Common myeloid progenitor, CD34-positive (primary cell): ENCODE measurements around the gene MAMDC2.
A peak's percentile ranks its signal among the peaks of the same experiment; 100 is the strongest.

Source experiments
- CTCF ChIA-PET: fragments of 350-600 bp; sonication (Branson Sonifier 250); formaldehyde crosslinking; loops from one replicate; lab custom pipeline; 2021; ENCODE audit warnings: antibody characterized with exemption; lab: Charles Lee
- POLR2A ChIA-PET: fragments of 350-600 bp; sonication (Branson Sonifier 250); formaldehyde crosslinking; loops from one replicate; lab custom pipeline; 2021; ENCODE audit warnings: antibody characterized with exemption; lab: Charles Lee
- DNase-seq, 3 donors: peaks; one replicate each; pipeline versions ENCODE4 v3.0.0 to v3.0.0-alpha.2; 2013
- H3K27ac ChIP-seq, 2 experiments: 1 replicate in 1 of 2; 2 replicates in 1 of 2; pipeline ENCODE4 v1.7.0; 2013; ENCODE audit warnings: inconsistent platforms in 2 of 2, low read length in 2 of 2, mild to moderate bottlenecking in 2 of 2, low read depth in 1 of 2, moderate library complexity in 1 of 2; ENCODE audit not compliant: severe bottlenecking in 2 of 2, insufficient read depth in 1 of 2, poor library complexity in 1 of 2
- H3K27me3 ChIP-seq, 5 experiments: replicated peaks in 2 of 5; 1 replicate in 3 of 5; 2 replicates in 2 of 5; pipeline versions ENCODE4 v1.6.1 to v1.7.0; 2013; ENCODE audit warnings: low read length in 4 of 5, mild to moderate bottlenecking in 2 of 5, moderate library complexity in 2 of 5, inconsistent platforms in 1 of 5; ENCODE audit not compliant: insufficient read depth in 5 of 5, control insufficient read depth in 4 of 5
- H3K36me3 ChIP-seq, 4 experiments: 1 replicate in 2 of 4; 2 replicates in 2 of 4; pipeline versions ENCODE4 v1.6.1 to v1.7.0; 2013; ENCODE audit warnings: low read length in 3 of 4, control low read depth in 1 of 4, mild to moderate bottlenecking in 1 of 4; ENCODE audit not compliant: control insufficient read depth in 4 of 4, insufficient read depth in 4 of 4
- H3K4me1 ChIP-seq, 4 experiments: 1 replicate in 3 of 4; 2 replicates in 1 of 4; pipeline versions ENCODE4 v1.6.1 to v1.7.1; 2013; ENCODE audit warnings: low read length in 3 of 4, mild to moderate bottlenecking in 3 of 4, control low read depth in 1 of 4, inconsistent platforms in 1 of 4, moderate library complexity in 1 of 4; ENCODE audit not compliant: control insufficient read depth in 4 of 4, insufficient read depth in 4 of 4; ENCODE audit errors: control extremely low read depth in 1 of 4
- H3K4me3 ChIP-seq, 7 experiments: 1 replicate in 4 of 7; 2 replicates in 3 of 7; pipeline versions ENCODE4 v1.5.1 to v1.7.0; 2013; ENCODE audit warnings: mild to moderate bottlenecking in 7 of 7, low read length in 6 of 7, moderate library complexity in 6 of 7, inconsistent platforms in 2 of 7, low read depth in 2 of 7, control low read depth in 1 of 7; ENCODE audit not compliant: insufficient read depth in 4 of 7, control insufficient read depth in 1 of 7; ENCODE audit errors: extremely low read depth in 1 of 7
- H3K9me3 ChIP-seq, 5 experiments: 1 replicate in 4 of 5; 2 replicates in 1 of 5; pipeline versions ENCODE4 v1.6.1 to v1.7.1; 2013; ENCODE audit warnings: low read length in 4 of 5, mild to moderate bottlenecking in 2 of 5, inconsistent platforms in 1 of 5, low read depth in 1 of 5, moderate library complexity in 1 of 5; ENCODE audit not compliant: control insufficient read depth in 4 of 5, insufficient read depth in 2 of 5; ENCODE audit errors: control extremely low read depth in 1 of 5
- WGBS: methylation state at CpG from one replicate; pipeline ENCODE4 v1.1.5; 2013; ENCODE audit not compliant: insufficient coverage; 5-methylcytosine and 5-hydroxymethylcytosine counted together

The MAMDC2 gene

GRCh38 chr9:70258692-70259511, 215.3 kb downstream of the MAMDC2 start, which contains the start of gene SMC5:
TSS of gene SMC5 (plus strand) at chr9:70258978. CDS start at chr9:70259079, 101 bp downstream.
- peaks cover 4 to 30% (median 9%) of the 10 kb centered on the region in 4 experiments for H3K36me3 ChIP-seq
- peak; percentile 89 to 95 (median 92) for DNase-seq
- H3K4me3 ChIP-seq, result peak within 1 kb of the TSS; percentile 82 to 96 (median 91)
- peak within 1 kb of the TSS; percentile 86 to 95 for H3K27ac ChIP-seq
- H3K27me3 ChIP-seq, result no peaks in the 10 kb centered on the region
- WGBS, result under 1% methylated on average over 69 of the region's 75 CpGs
- H3K4me1 ChIP-seq, result peaks cover 6 to 52% (median 31%) of the 10 kb centered on the region in 4 experiments
- no peaks in the 10 kb centered on the region for H3K9me3 ChIP-seq
- ChIA-PET CTCF (no interaction called here), POLR2A (no interaction called here)

- no peak for DNase-seq
- CTCF ChIA-PET, result no interaction called here
- Histone ChIP-seq H3K9me3 (no peaks in the 10 kb centered on the region), H3K4me3 (peak overlapping the region; percentile 82 to 96 (median 91)), H3K27ac (peak overlapping the region; percentile 86 to 95), H3K4me1 (peaks cover 6 to 52% (median 31%) of the 10 kb centered on the region in 4 experiments), H3K27me3 (no peaks in the 10 kb centered on the region), H3K36me3 (peaks cover 9 to 35% (median 13%) of the 10 kb centered on the region in 4 experiments)
- WGBS, result 0% methylated on average over 4 of the region's 10 CpGs
- POLR2A ChIA-PET, result no interaction called here
Observed at GRCh38 chr9:70259512-70259802, 215.8 kb downstream of the MAMDC2 start.

GRCh38 chr9:70260007-70260443, 216.4 kb downstream of the MAMDC2 start:
- ChIA-PET CTCF (interaction anchor here (1.1 kb wide), 1 partner anchor 17 kb away, joined by 3 read pairs; no protein-coding TSS in a partner anchor), POLR2A (no interaction called here)
- WGBS, result 95% methylated on average over 24 of the region's 30 CpGs
- peaks cover 6 to 52% (median 31%) of the 10 kb centered on the region in 4 experiments for H3K4me1 ChIP-seq
- no peak for DNase-seq
- peaks cover 15 to 41% (median 18%) of the 10 kb centered on the region in 4 experiments for H3K36me3 ChIP-seq
- H3K27me3 ChIP-seq, result no peaks in the 10 kb centered on the region
- H3K4me3 ChIP-seq, result peak overlapping the region in 5 of 7 experiments; percentile 82 to 96 (median 94)
- no peak overlapping the region for H3K27ac ChIP-seq
- no peaks in the 10 kb centered on the region for H3K9me3 ChIP-seq

GRCh38 chr9:70260606-70261005, 217.0 kb downstream of the MAMDC2 start:
- POLR2A ChIA-PET, result no interaction called here
- Histone ChIP-seq H3K27ac (no peak overlapping the region), H3K27me3 (no peaks in the 10 kb centered on the region), H3K36me3 (peaks cover 15 to 45% (median 21%) of the 10 kb centered on the region in 4 experiments), H3K4me1 (peaks cover 6 to 52% (median 31%) of the 10 kb centered on the region in 4 experiments), H3K9me3 (no peaks in the 10 kb centered on the region), H3K4me3 (peak overlapping the region in 2 of 7 experiments; percentile 91 to 94)
- CTCF ChIA-PET, result interaction anchor here (1.1 to 1.2 kb wide), 2 partner anchors 11 to 17 kb away, joined by 3 to 5 read pairs; no protein-coding TSS in a partner anchor
- DNase-seq, result no peak
- WGBS, result 95% methylated on average over 7 of the region's 8 CpGs

GRCh38 chr9:70261131-70261870, 217.7 kb downstream of the MAMDC2 start:
- peaks cover 6 to 52% (median 31%) of the 10 kb centered on the region in 4 experiments for H3K4me1 ChIP-seq
- peaks cover 15 to 49% (median 24%) of the 10 kb centered on the region in 4 experiments for H3K36me3 ChIP-seq
- no peak overlapping the region for H3K4me3 ChIP-seq
- no peaks in the 10 kb centered on the region for H3K27me3 ChIP-seq
- H3K9me3 ChIP-seq, result no peaks in the 10 kb centered on the region
- H3K27ac ChIP-seq, result no peak overlapping the region
- ChIA-PET CTCF (interaction anchor here (1.1 to 1.2 kb wide), 2 partner anchors 10 to 16 kb away, joined by 3 to 5 read pairs; no protein-coding TSS in a partner anchor), POLR2A (no interaction called here)
- 98% methylated on average over 4 of the region's 4 CpGs for WGBS
- DNase-seq, result no peak

- H3K36me3 ChIP-seq, result peaks cover 15 to 59% (median 30%) of the 10 kb centered on the region in 4 experiments
- CTCF ChIA-PET, result no interaction called here
Observed at GRCh38 chr9:70262366-70262765, 218.7 kb downstream of the MAMDC2 start.

More at GRCh38 chr9:70262366-70262765, 218.7 kb downstream of the MAMDC2 start:
- Histone ChIP-seq H3K27me3 (no peaks in the 10 kb centered on the region), H3K9me3 (no peaks in the 10 kb centered on the region), H3K27ac (no peak overlapping the region), H3K4me1 (peaks cover 6 to 49% (median 31%) of the 10 kb centered on the region in 4 experiments), H3K4me3 (no peak overlapping the region)
- WGBS, result 91% methylated on average over 2 of the region's 2 CpGs
- DNase-seq, result no peak
- POLR2A ChIA-PET, result no interaction called here
